Right renal pelvis (tissue), 4 donors: ENCODE data around the gene B3GAT1. TPM values are rescaled to one million over a fixed set of nuclear protein-coding genes. Genes with fewer than 3 reads are reported as not detected.

Source experiments
- DNase-seq, 4 donors: peaks; one replicate each; pipeline ENCODE4 v3.0.0-alpha.2; 2013; ENCODE audit warnings: low read depth in 4 of 4, low spot score in 3 of 4, missing footprints in 1 of 4
- polyA plus RNA-seq, 4 donors: library from polyadenylated mRNA; unstranded; fragments of 120-200 nt; gene quantifications; one replicate each; pipeline ENCODE4 v1.2.1, GENCODE V29; 2013; ENCODE audit not compliant: insufficient read length in 4 of 4

B3GAT1 gene
- polyA plus RNA-seq, 4 donors = 3.3 to 3.8 (median 3.5) TPM

GRCh38 chr11:134374891-134375550 is 37.0 kb downstream of the B3GAT1 start:
- DNase-seq = no peak

GRCh38 chr11:134374171-134374570 is 37.9 kb downstream of the B3GAT1 start:
- no peak for DNase-seq

- no peak for DNase-seq
Measured at GRCh38 chr11:134373591-134374052, 38.4 kb downstream of the B3GAT1 start.

GRCh38 chr11:134372961-134373360 is 39.1 kb downstream of the B3GAT1 start:
- no peak for DNase-seq

- DNase-seq = no peak
Measured at GRCh38 chr11:134372536-134372935, 39.5 kb downstream of the B3GAT1 start.

- no peak for DNase-seq
Measured at GRCh38 chr11:134371436-134372185, 40.4 kb downstream of the B3GAT1 start.

GRCh38 chr11:134370526-134371435 is 41.3 kb downstream of the B3GAT1 start:
- no peak for DNase-seq

GRCh38 chr11:134369656-134370525 is 42.2 kb downstream of the B3GAT1 start:
- no peak for DNase-seq

GRCh38 chr11:134367781-134368180 is 44.3 kb downstream of the B3GAT1 start:
- DNase-seq = no peak

GRCh38 chr11:134366254-134366653 is 45.8 kb downstream of the B3GAT1 start:
- DNase-seq = peak in 1 of 4 donors; percentile 18

GRCh38 chr11:134365011-134365925 is 46.8 kb downstream of the B3GAT1 start:
- no peak for DNase-seq

- no peak for DNase-seq
Measured at GRCh38 chr11:134364261-134364660, 47.8 kb downstream of the B3GAT1 start.

GRCh38 chr11:134363592-134363991 is 48.5 kb downstream of the B3GAT1 start:
- DNase-seq = peak in 1 of 4 donors; percentile 28

- DNase-seq = no peak
Measured at GRCh38 chr11:134363161-134363560, 48.9 kb downstream of the B3GAT1 start.

GRCh38 chr11:134362192-134362901 is 49.7 kb downstream of the B3GAT1 start:
- DNase-seq = no peak

GRCh38 chr11:134361661-134362060 is 50.4 kb downstream of the B3GAT1 start:
- DNase-seq = no peak

- peak; percentile 49 to 68 (median 60) for DNase-seq
Measured at GRCh38 chr11:134360050-134360835, 51.8 kb downstream of the B3GAT1 start.

- no peak for DNase-seq
Measured at GRCh38 chr11:134359646-134360045, 52.4 kb downstream of the B3GAT1 start.
